GM23248 (cell line): ENCODE results near the gene KIF3A.

Experiments used
- EZH2 ChIP-seq: fragments of 200-600 bp; sonication (generic); IDR thresholded peaks from 2 replicates; pipeline ENCODE4 v1.6.1; 2018; ENCODE audit warnings: antibody characterized with exemption, mild to moderate bottlenecking; ENCODE audit not compliant: insufficient read depth, poor library complexity, severe bottlenecking
- EZH2phosphoT487 ChIP-seq: fragments of 200-600 bp; sonication (generic); IDR thresholded peaks from 2 replicates; pipeline ENCODE4 v1.6.1; 2018; ENCODE audit warnings: antibody characterized with exemption, moderate library complexity, mild to moderate bottlenecking, low read depth; ENCODE audit not compliant: insufficient read depth

GRCh38 chr5:132729896-132730295, 7.5 kb downstream of the KIF3A start:
- TF ChIP-seq EZH2 (no peak), EZH2phosphoT487 (no peak)
